ENCODE results near the gene SLC22A17. TPM values are rescaled to one million over a fixed set of nuclear protein-coding genes. Genes with fewer than 3 reads are reported as not detected.

The SLC22A17 gene
- total and polyA plus RNA-seq, 7 donors: 0.60 to 38.8 (median 18.1) TPM

- TF ChIP-seq EP300 (IDR thresholded peaks at IDR 0.05) (no peak), POLR2AphosphoS5 (IDR thresholded peaks at IDR 0.05) (peak; percentile 35 to 48 (median 44)), POLR2A (IDR thresholded peaks at IDR 0.05) (no peak)
- Histone ChIP-seq H3K27ac (peak overlapping the region; percentile 92 to 98 (median 94)), H3K9me3 (no peaks in the 10 kb centered on the region), H3K4me3 (peak overlapping the region; percentile 42 to 75 (median 65)), H3K36me3 (peaks cover 0 to 9% (median 4%) of the 10 kb centered on the region in 4 donors), H3K4me1 (peaks cover 0 to 70% (median 36%) of the 10 kb centered on the region in 4 donors), H3K27me3 (no peaks in the 10 kb centered on the region)
- DNase-seq: no peak
- intact Hi-C loops (cut with DNase I): loop anchor here (5.0 kb wide), 1 partner anchor 193 kb away; the partner anchor contains the start of gene THTPA
- WGBS, 2 donors: 37 to 52% methylated on average over 21 of the region's 21 CpGs
Observed at GRCh38 chr14:23364164-23365035, 11.7 kb upstream of the SLC22A17 start.

DNA sequence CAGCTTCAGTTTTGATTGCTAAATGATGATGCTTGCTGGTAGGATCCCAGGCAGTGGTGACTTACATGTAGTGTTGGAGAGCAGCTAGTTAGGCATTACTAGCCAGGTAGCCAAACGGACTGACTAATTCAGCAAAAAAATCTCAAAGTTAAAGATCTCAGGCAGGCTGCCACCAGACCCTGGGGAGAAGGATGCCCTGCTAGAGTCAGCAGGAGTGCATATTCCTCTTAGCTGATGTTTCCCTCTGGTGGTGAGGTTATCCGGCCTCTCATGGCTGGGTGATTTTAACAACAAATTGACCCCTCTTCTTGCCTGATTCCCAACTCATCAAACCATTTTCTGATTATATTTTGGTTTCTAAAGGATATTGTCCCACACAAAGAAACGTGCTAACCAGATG is 9.5 kb upstream of the SLC22A17 start:
- H3K27ac ChIP-seq: peak overlapping the region; percentile 22 to 47 (median 38)
- H3K36me3 ChIP-seq: peaks cover 2 to 27% (median 8%) of the 10 kb centered on the region in 4 donors
- DNase-seq: no peak
- H3K4me1 ChIP-seq: peaks cover 0 to 70% (median 36%) of the 10 kb centered on the region in 4 donors
- H3K4me3 ChIP-seq: no peak overlapping the region
- intact Hi-C loops (cut with DNase I): no loop called here
- 65 to 78% methylated on average over 3 of the region's 3 CpGs for WGBS, 2 donors
- no peak for TF ChIP-seq EP300 (IDR thresholded peaks at IDR 0.05)
- no peak for TF ChIP-seq CTCF (IDR thresholded peaks at IDR 0.05)
- no peak for TF ChIP-seq POLR2A (IDR thresholded peaks at IDR 0.05)
- TF ChIP-seq POLR2AphosphoS5 (IDR thresholded peaks at IDR 0.05): no peak
- no peaks in the 10 kb centered on the region for H3K27me3 ChIP-seq
- no peaks in the 10 kb centered on the region for H3K9me3 ChIP-seq

- no peak for DNase-seq
- H3K4me3 ChIP-seq: no peak overlapping the region
- intact Hi-C loops (cut with DNase I): no loop called here
- H3K9me3 ChIP-seq: no peaks in the 10 kb centered on the region
- peak overlapping the region; percentile 22 to 47 (median 38) for H3K27ac ChIP-seq
- 74 to 81% methylated on average over 6 of the region's 6 CpGs for WGBS, 2 donors
- H3K36me3 ChIP-seq: peaks cover 4 to 31% (median 11%) of the 10 kb centered on the region in 4 donors
- no peaks in the 10 kb centered on the region for H3K27me3 ChIP-seq
- H3K4me1 ChIP-seq: peaks cover 0 to 66% (median 33%) of the 10 kb centered on the region in 4 donors
- no peak for TF ChIP-seq CTCF (IDR thresholded peaks at IDR 0.05)
- TF ChIP-seq POLR2AphosphoS5 (IDR thresholded peaks at IDR 0.05): no peak
- no peak for TF ChIP-seq EP300 (IDR thresholded peaks at IDR 0.05)
- TF ChIP-seq POLR2A (IDR thresholded peaks at IDR 0.05): no peak
Observed at GRCh38 chr14:23361763-23362162, 9.1 kb upstream of the SLC22A17 start.

DNA sequence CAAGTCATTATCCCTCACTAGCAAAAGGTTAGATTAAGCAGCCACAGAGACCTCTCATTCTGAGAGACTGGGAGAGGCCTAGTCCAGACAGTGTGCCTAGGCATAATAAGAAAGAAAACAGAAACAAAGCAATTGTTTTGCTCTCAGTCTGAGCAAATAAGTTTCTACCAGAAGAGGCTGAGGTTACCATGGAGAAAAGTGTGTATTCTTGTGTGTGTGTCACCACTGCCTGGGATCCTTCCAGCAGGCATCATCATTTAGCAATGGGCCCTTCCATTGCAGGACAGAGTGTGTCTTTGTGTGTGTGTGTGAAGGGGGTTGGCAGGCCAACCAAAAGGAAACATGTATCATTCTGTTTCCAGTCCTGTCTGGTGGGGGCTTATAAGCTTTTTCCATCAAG is 8.6 kb upstream of the SLC22A17 start:
- intact Hi-C loops (cut with DNase I): no loop called here
- Histone ChIP-seq H3K36me3 (peaks cover 4 to 35% (median 11%) of the 10 kb centered on the region in 4 donors), H3K4me1 (peaks cover 0 to 62% (median 30%) of the 10 kb centered on the region in 4 donors), H3K27ac (peak overlapping the region; percentile 10 to 47 (median 38)), H3K4me3 (no peak overlapping the region), H3K27me3 (no peaks in the 10 kb centered on the region), H3K9me3 (no peaks in the 10 kb centered on the region)
- no peak for DNase-seq
- TF ChIP-seq POLR2AphosphoS5 (IDR thresholded peaks at IDR 0.05): peak in 1 of 4 donors; percentile 27
- TF ChIP-seq EP300 (IDR thresholded peaks at IDR 0.05): no peak
- no peak for TF ChIP-seq POLR2A (IDR thresholded peaks at IDR 0.05)

DNA sequence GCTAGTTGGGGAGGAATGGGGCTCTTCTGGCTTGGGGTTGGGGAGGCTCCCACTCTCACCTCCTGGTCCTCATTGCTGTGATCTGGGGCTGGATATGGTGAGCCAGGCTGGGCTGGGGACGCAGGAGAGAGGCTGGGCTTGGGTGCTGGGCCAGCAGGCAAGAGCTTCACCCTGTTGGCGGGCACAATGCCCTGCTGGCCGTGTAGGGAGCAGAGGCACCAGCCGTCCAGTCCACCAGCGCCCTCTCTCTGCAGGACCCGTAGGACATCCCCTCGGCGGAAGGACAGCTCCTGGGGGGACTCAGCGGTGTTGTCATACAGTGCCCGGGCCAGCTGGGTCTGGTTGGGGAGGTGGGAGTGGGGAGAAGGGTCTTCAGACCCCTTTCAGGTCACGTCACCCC is 7.8 kb upstream of the SLC22A17 start:
- H3K27ac ChIP-seq: peak overlapping the region; percentile 10 to 39 (median 35)

More for the DNA sequence above, 7.8 kb upstream of the SLC22A17 start:
- no peaks in the 10 kb centered on the region for H3K9me3 ChIP-seq
- 71 to 81% methylated on average over 11 of the region's 11 CpGs for WGBS, 2 donors
- H3K4me1 ChIP-seq: peaks cover 0 to 59% (median 27%) of the 10 kb centered on the region in 4 donors
- no peak overlapping the region for H3K4me3 ChIP-seq
- intact Hi-C loops (cut with DNase I): no loop called here
- TF ChIP-seq POLR2A (IDR thresholded peaks at IDR 0.05): no peak
- no peak for TF ChIP-seq POLR2AphosphoS5 (IDR thresholded peaks at IDR 0.05)
- TF ChIP-seq CTCF (IDR thresholded peaks at IDR 0.05): no peak
- no peak for TF ChIP-seq EP300 (IDR thresholded peaks at IDR 0.05)
- no peaks in the 10 kb centered on the region for H3K27me3 ChIP-seq
- peaks cover 4 to 35% (median 11%) of the 10 kb centered on the region in 4 donors for H3K36me3 ChIP-seq
- DNase-seq: no peak

Measured in sigmoid colon (tissue), 7 donors.